Heart right ventricle (tissue), 16 donors: ENCODE results near the gene SKAP1. TPM values are rescaled to one million over a fixed set of nuclear protein-coding genes. Genes with fewer than 3 reads are reported as not detected.

ENCODE experiments used
- ATAC-seq, 8 donors: fragments of 200-7000 bp; cut with Tn5 transposase; one replicate each; pipeline ENCODE4 v1.9.1; 2020; ENCODE audit warnings: mild to moderate bottlenecking in 8 of 8, moderate library complexity in 8 of 8, moderate number of reproducible peaks in 1 of 8
- DNase-seq, 2 donors: peaks; one replicate each; pipeline ENCODE4 v3.0.0-alpha.2; 2020
- H3K27ac ChIP-seq, 10 donors: fragments of 200-600 bp; sonication (generic) in 2 of 10; one replicate each; pipeline versions ENCODE4 v1.5.0 to v1.8.0; 2020 to 2022; ENCODE audit warnings: mild to moderate bottlenecking in 3 of 10
- H3K27me3 ChIP-seq, 7 donors: fragments of 200-600 bp; one replicate each; pipeline ENCODE4 v1.8.0; 2021 to 2022; ENCODE audit warnings: mild to moderate bottlenecking in 2 of 7
- H3K36me3 ChIP-seq, 9 donors: fragments of 200-600 bp; sonication (generic) in 1 of 9; one replicate each; pipeline versions ENCODE4 v1.5.0 to v1.8.0; 2020 to 2022; ENCODE audit warnings: mild to moderate bottlenecking in 2 of 9
- H3K4me1 ChIP-seq, 9 donors: fragments of 200-600 bp; sonication (generic) in 1 of 9; one replicate each; pipeline versions ENCODE4 v1.5.0 to v1.8.0; 2020 to 2022; ENCODE audit warnings: mild to moderate bottlenecking in 4 of 9
- H3K4me3 ChIP-seq, 10 donors: fragments of 200-600 bp; sonication (generic) in 2 of 10; one replicate each; pipeline versions ENCODE4 v1.5.0 to v1.8.0; 2020 to 2022; ENCODE audit warnings: mild to moderate bottlenecking in 7 of 10, moderate library complexity in 2 of 10
- H3K9me3 ChIP-seq, 11 donors: fragments of 200-600 bp in 10 of 11; sonication (generic) in 2 of 11; one replicate each; pipeline versions ENCODE4 v1.5.0 to v1.8.0; 2013 to 2022; ENCODE audit warnings: mild to moderate bottlenecking in 2 of 11, control low read depth in 1 of 11, moderate library complexity in 1 of 11
- WGBS, 2 donors: extraction: QIAGEN DNeasy Blood & Tissue Kit; methylation state at CpG; one replicate each; pipeline ENCODE4 v1.1.7; 2013; ENCODE audit warnings: inconsistent platforms in 1 of 2; 5-methylcytosine and 5-hydroxymethylcytosine counted together
- intact Hi-C, 10 donors: fragments of 100-400 bp; cut with DNase I; formaldehyde crosslinking; loops; one replicate each; pipeline versions ENCODE4 v1.11.1 to v1.14.2; 2022
- polyA plus RNA-seq, 2 donors: library from polyadenylated mRNA; stranded (reverse); fragments of 200-250 nt; gene quantifications; one replicate each; pipeline ENCODE4 v1.2.3, GENCODE V29; 2013
- total RNA-seq, 10 donors: library from RNA; stranded (reverse); fragmentation: NEBNext Ultra II Directional in 3 of 10; extraction: Animal tissue kit (Norgen Biotek cat#: 25700) in 3 of 10; gene quantifications; one replicate each; pipeline versions ENCODE4 v1.2.1 to v1.2.4, GENCODE V29; 2021 to 2023
- TF ChIP-seq, protein P1 (sequence below), 9 donors: fragments of 200-600 bp; sonication (generic) in 2 of 9; IDR thresholded peaks; one replicate each; pipeline versions ENCODE4 v1.5.0 to v1.8.0; 2021 to 2022; ENCODE audit warnings: antibody characterized with exemption in 9 of 9, mild to moderate bottlenecking in 5 of 9, moderate library complexity in 1 of 9
- donor health status: Arrhythmogenic right ventricular cardiomyopathy.
- donor health status: ischemic (EF 13 %, LVEDD 7.1; RV severe dilation, severe dysfunction).
- donor health status: healthy with polysubstance abuse.
- donor health status: DM: no; HTN: yes; CAD: no.
- donor health status: DM: no; HTN: no; CAD: no.
- donor health status: ischemic (EF 25% LVEDD 6.9; RV normal size, moderate dysfunction).
- donor health status: ischemic (EF 25% LVEDD 5.7; RV mildly dilated, moderate dysfunction).
- donor health status: healthy.
- donor health status: DM: yes; HTN: yes; CAD: no.
- donor health status: Ischemic cardiomyopathy.
- donor health status: ischemic (EF 35%, LVEDD 5.7; RV mildly dilated, moderate dysfunction).
- donor health status: nonischemic (EF 11% LVEDD 7.7; RV severe dilation, severe dysfunction).
- donor health status: DM: yes; HTN: yes; CAD: no.
- donor health status: PGD.
- donor health status: ischemic (EF 29% LVEDD 5.4; RV normal size, mild dysfunction).
- donor health status: nonischemic (EF 23%, LVEDD 6.1; RV moderate dilation, normal function).

SKAP1 gene
- total and polyA plus RNA-seq, 12 donors = 0.33 to 1.7 (median 0.75) TPM; not detected in 5

DNA sequence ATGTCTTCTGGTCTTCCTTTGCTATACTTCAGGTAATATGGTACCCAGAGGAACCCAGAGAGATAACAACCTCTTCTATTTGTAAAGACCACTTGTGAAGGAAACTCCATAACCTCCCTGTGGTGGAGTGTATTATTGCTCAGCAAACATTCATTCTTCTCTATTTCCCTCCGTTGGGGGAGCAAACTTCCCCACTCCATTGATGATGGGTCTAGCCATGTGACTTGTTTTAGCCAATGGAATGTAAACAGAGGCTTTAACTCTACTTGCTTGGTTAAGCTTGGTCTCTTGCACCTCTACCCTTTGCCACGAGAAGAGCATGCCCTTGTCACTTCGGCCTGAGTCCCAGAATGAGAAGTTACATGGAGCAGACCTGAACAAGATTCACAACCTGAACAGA is 30.0 kb upstream of the SKAP1 start:
- Histone ChIP-seq H3K27me3 (peaks cover 0 to 100% (median 85%) of the 10 kb centered on the region in 7 donors), H3K9me3 (peaks cover 0 to 7% (median 0%) of the 10 kb centered on the region in 11 donors), H3K27ac (no peak overlapping the region), H3K4me1 (peaks cover 0 to 9% (median 0%) of the 10 kb centered on the region in 9 donors), H3K36me3 (no peaks in the 10 kb centered on the region), H3K4me3 (no peak overlapping the region)
- intact Hi-C loops = no loop called here
- WGBS, 2 donors = 61 to 66% methylated on average over 3 of the region's 3 CpGs
- TF ChIP-seq, protein P1, sequence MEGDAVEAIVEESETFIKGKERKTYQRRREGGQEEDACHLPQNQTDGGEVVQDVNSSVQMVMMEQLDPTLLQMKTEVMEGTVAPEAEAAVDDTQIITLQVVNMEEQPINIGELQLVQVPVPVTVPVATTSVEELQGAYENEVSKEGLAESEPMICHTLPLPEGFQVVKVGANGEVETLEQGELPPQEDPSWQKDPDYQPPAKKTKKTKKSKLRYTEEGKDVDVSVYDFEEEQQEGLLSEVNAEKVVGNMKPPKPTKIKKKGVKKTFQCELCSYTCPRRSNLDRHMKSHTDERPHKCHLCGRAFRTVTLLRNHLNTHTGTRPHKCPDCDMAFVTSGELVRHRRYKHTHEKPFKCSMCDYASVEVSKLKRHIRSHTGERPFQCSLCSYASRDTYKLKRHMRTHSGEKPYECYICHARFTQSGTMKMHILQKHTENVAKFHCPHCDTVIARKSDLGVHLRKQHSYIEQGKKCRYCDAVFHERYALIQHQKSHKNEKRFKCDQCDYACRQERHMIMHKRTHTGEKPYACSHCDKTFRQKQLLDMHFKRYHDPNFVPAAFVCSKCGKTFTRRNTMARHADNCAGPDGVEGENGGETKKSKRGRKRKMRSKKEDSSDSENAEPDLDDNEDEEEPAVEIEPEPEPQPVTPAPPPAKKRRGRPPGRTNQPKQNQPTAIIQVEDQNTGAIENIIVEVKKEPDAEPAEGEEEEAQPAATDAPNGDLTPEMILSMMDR (IDR thresholded peaks at IDR 0.05) = no peak
- ATAC-seq = no peak
- DNase-seq = no peak

DNA sequence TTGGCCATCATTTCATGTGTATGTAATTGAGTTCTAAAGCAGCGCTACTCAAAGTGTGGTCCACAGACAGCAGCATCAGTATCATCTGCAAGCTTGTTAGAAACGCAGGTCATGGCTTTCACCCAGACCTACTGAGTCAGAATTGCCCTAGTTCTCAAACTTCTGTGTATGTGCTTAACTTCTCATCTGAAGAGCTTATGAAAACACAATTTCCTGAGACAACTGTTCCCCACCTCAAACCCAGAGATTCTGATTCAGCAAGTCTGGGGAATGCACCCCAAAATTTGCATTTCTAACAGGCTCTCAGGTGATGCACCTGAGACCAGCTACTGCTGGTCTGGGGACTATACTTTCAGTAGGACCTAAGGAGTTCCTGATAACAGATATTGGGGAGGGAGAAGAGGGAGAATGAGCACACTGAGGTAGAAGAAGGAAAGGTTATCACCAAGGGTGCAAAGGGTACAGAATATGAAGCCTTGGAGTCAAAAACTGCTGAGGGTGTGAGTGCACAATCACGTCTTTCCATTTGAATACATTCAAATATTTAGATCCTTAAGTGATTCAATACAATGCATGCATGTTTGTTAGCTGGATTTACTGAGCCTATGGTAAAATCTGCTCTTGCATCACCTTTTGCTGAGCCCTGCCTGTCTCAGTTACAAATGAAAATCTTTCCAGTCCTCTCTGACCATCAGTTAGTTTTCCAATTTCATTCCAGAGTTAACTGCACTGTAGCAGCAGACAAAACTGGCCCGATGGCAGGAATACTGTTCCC is 29.2 kb upstream of the SKAP1 start:
- intact Hi-C loops = loop anchor here in 1 of 10 donors (5.0 kb wide), 1 partner anchor 107 kb away; no protein-coding TSS in a partner anchor

DNA sequence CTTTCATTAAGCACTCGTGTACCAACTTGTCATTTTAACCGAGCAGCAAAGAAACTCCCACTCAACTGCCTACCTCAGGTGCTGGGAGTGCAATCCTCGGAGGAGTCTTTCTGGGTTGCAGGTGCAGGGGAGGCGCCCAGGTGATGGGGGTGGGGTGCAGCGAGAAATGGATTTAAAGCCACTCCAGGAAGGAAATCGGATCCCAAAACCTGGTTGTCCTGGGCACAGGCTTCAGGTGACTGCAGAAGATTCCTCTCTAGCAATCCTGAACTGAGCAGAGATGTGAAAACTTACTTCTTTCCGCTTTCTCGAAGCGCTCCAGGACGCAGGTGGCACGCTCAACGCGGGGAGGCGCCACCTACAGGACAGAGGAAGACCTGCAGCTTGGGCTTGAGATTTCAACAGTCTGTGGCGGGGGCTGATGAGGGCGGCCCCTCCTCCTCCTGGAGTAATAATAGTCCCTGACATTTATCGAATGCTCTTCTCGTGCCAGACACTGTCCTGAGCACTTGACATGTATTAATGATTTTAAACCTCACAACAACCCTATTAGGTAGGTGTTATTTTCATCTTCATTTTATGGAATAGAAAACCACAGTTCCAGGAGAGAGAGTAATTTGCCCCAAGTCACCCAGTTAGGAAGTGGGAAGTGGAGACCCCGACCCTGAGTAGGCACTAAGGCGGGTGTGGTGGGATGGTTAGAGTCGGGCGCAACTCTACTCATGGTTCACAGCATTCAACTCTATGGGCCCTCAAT is 27.2 kb upstream of the SKAP1 start:
- DNase-seq (peak; percentile 37 to 41), ATAC-seq (peak; percentile 34 to 88 (median 73))
- Histone ChIP-seq H3K36me3 (no peaks in the 10 kb centered on the region), H3K27ac (no peak overlapping the region), H3K27me3 (peaks cover 0 to 92% (median 71%) of the 10 kb centered on the region in 7 donors), H3K9me3 (peaks cover 0 to 22% (median 0%) of the 10 kb centered on the region in 11 donors), H3K4me1 (peaks cover 0 to 9% (median 0%) of the 10 kb centered on the region in 9 donors), H3K4me3 (no peak overlapping the region)
- WGBS, 2 donors = 12% methylated on average over 22 of the region's 22 CpGs
- TF ChIP-seq, protein P1 (IDR thresholded peaks at IDR 0.05) = peak; percentile 71 to 95 (median 92)
- intact Hi-C loops = loop anchor here in 1 of 10 donors (5.0 kb wide), 1 partner anchor 105 kb away; no protein-coding TSS in a partner anchor

More for the DNA sequence above, 29.2 kb upstream of the SKAP1 start:
- H3K27me3 ChIP-seq = peaks cover 0 to 100% (median 85%) of the 10 kb centered on the region in 7 donors
- DNase-seq (no peak), ATAC-seq (no peak)
- no peak overlapping the region for H3K4me3 ChIP-seq
- 74 to 82% methylated on average over 4 of the region's 4 CpGs for WGBS, 2 donors
- TF ChIP-seq, protein P1 (IDR thresholded peaks at IDR 0.05) = no peak
- peaks cover 0 to 9% (median 0%) of the 10 kb centered on the region in 9 donors for H3K4me1 ChIP-seq
- H3K9me3 ChIP-seq = peaks cover 0 to 15% (median 0%) of the 10 kb centered on the region in 11 donors
- no peak overlapping the region for H3K27ac ChIP-seq
- H3K36me3 ChIP-seq = no peaks in the 10 kb centered on the region

DNA sequence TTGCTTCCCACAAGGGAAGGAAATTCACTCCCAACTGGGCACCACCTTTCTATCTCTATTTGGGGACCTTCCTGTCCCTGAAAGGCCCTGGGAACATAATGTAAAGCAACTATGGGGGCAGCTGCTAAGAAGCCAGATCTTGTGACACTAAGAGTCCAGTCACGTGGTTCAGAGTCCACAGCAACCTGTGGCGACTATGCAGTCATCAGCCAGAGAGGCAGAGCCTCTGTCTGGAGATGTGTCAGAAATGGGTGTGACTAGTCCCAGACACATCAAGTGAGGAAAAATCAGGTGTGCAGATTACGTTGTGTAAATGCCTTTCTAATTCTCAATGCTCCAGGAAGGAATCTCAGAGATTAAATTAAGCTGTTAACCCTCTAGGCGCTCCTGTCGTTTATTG is 26.6 kb upstream of the SKAP1 start:
- Histone ChIP-seq H3K27ac (no peak overlapping the region), H3K36me3 (no peaks in the 10 kb centered on the region), H3K9me3 (peaks cover 0 to 22% (median 0%) of the 10 kb centered on the region in 11 donors), H3K27me3 (peaks cover 0 to 92% (median 71%) of the 10 kb centered on the region in 7 donors), H3K4me1 (peaks cover 0 to 9% (median 0%) of the 10 kb centered on the region in 9 donors), H3K4me3 (no peak overlapping the region)
- DNase-seq = no peak
- ATAC-seq = no peak
- intact Hi-C loops = loop anchor here in 1 of 10 donors (5.0 kb wide), 1 partner anchor 104 kb away; no protein-coding TSS in a partner anchor
- WGBS, 2 donors = 21 to 28% methylated on average over 5 of the region's 5 CpGs
- TF ChIP-seq, protein P1 (IDR thresholded peaks at IDR 0.05) = no peak
